Measurements from ENCODE around the gene SLC25A23. TPM values are rescaled to one million over a fixed set of nuclear protein-coding genes. Genes with fewer than 3 reads are reported as not detected.

SLC25A23 gene
- total and polyA plus RNA-seq, 2 of the 4 experiments (the other 2 are of a cell fraction), result 7.0 to 7.6 TPM

GRCh38 chr19:6415591-6416190 is 43.9 kb downstream of the SLC25A23 start:
- no peak overlapping the region for H2BK15ac ChIP-seq (ENCODE audit: low read depth, low read length)
- BruUV-seq (replicated peaks), result no TSS peak
- ChIA-PET POLR2A (ENCODE audit: unreplicated experiment) (no interaction called here), CTCF (no interaction called here)
- ATAC-seq (ENCODE audit: low read depth) (no peak), DNase-seq (no peak)
- H3K36me3 ChIP-seq (ENCODE audit: control insufficient read depth, insufficient read depth, low read length), result peaks cover 72% of the 10 kb centered on the region
- H3K4me3 ChIP-seq (ENCODE audit: insufficient read depth, low read depth, low read length), result no peak overlapping the region
- H3K14ac ChIP-seq (replicated peaks; ENCODE audit: low read depth, low read length), result no peak overlapping the region
- H3K4ac ChIP-seq (ENCODE audit: low read depth, low read length), result no peak overlapping the region
- H3K4me1 ChIP-seq (ENCODE audit: control insufficient read depth, insufficient read depth, low read length), result no peaks in the 10 kb centered on the region
- H3K9me3 ChIP-seq (ENCODE audit: control insufficient read depth, insufficient read depth, low read length), result no peaks in the 10 kb centered on the region
- no peak overlapping the region for H3K9ac ChIP-seq (ENCODE audit: low read depth, low read length)
- H3K9me1 ChIP-seq (ENCODE audit: insufficient read depth, low read length), result no peaks in the 10 kb centered on the region; the same call in 1 of the 2 replicates
- no peaks in the 10 kb centered on the region for H3K27me3 ChIP-seq (ENCODE audit: control insufficient read depth, insufficient read depth, low read length)
- no peak overlapping the region for H3K27ac ChIP-seq (ENCODE audit: insufficient read depth, low read length)
- H3K79me1 ChIP-seq (ENCODE audit: low read depth in 1 of 2, low read length in 2 of 2), result peaks cover 0 to 29% of the 10 kb centered on the region in 2 experiments; a peak in 2 of 4 replicates
- in situ Hi-C loops (cut with MboI; ENCODE audit: low sequenced_read_pairs) (no loop called here), intact Hi-C loops (cut with micrococcal nuclease) (loop anchor here (10.0 kb wide), 1 partner anchor 371 kb away; no protein-coding TSS in a partner anchor), dilution Hi-C loops (cut with HindIII; ENCODE audit: low sequenced_read_pairs, unreplicated experiment) (no loop called here)
- peaks cover 35% of the 10 kb centered on the region for H4K20me1 ChIP-seq (ENCODE audit: insufficient read depth, low read length)
- WGBS, 2 experiments (ENCODE audit: extremely low coverage in 2 of 2, insufficient read length in 1 of 2), result 98% methylated on average over 8 of the region's 32 CpGs; no CpG with 5 or more reads in 1 of the 2 experiments
- H2AFZ ChIP-seq (replicated peaks; ENCODE audit: low read length, poor library complexity), result no peak overlapping the region
- H3K4me2 ChIP-seq (ENCODE audit: low read depth, low read length), result no peak overlapping the region
- no peak overlapping the region for H3K56ac ChIP-seq (ENCODE audit: extremely low read depth, insufficient read depth, low read length)
- no peak overlapping the region for H4K91ac ChIP-seq (ENCODE audit: insufficient read depth, low read depth, low read length)
- H2BK120ac ChIP-seq (ENCODE audit: low read depth, low read length), result no peak overlapping the region
- no peak overlapping the region for H3K18ac ChIP-seq (ENCODE audit: low read depth, low read length)
- H4K5ac ChIP-seq (ENCODE audit: low read depth, low read length), result no peak overlapping the region
- H2BK20ac ChIP-seq (ENCODE audit: low read depth, low read length), result no peak overlapping the region
- no peak overlapping the region for H3K23ac ChIP-seq (ENCODE audit: low read depth, low read length)
- no peak overlapping the region for H2BK5ac ChIP-seq (ENCODE audit: low read depth, low read length, poor library complexity, severe bottlenecking)
- no peak for TF ChIP-seq RFX5 (IDR thresholded peaks at IDR 0.05; ENCODE audit: low read depth, low read length)
- no peak for TF ChIP-seq RAD21 (IDR thresholded peaks at IDR 0.05; ENCODE audit: low read length)
- no peak for TF ChIP-seq MAZ (IDR thresholded peaks at IDR 0.05; ENCODE audit: borderline replicate concordance, low read depth, low read length)
- TF ChIP-seq POLR2A (IDR thresholded peaks at IDR 0.05; ENCODE audit: low read depth, low read length), result no peak
- no peak for TF ChIP-seq BHLHE40 (IDR thresholded peaks at IDR 0.05; ENCODE audit: low read depth, low read length)
- no peak for TF ChIP-seq MAFK (IDR thresholded peaks at IDR 0.05; ENCODE audit: low read depth, low read length)
- no peak for TF ChIP-seq CEBPB (IDR thresholded peaks at IDR 0.05; ENCODE audit: low read depth, low read length)
- no peak for TF ChIP-seq CTCF (conservative IDR thresholded peaks at IDR 0.05; ENCODE audit: low read depth, low read length)
- TF ChIP-seq USF2 (IDR thresholded peaks at IDR 0.05; ENCODE audit: low read depth, low read length), result no peak
- no peak for TF ChIP-seq SMC3 (IDR thresholded peaks at IDR 0.05; ENCODE audit: low read depth, low read length)
- TF ChIP-seq ELK1 (IDR thresholded peaks at IDR 0.05; ENCODE audit: borderline replicate concordance, low read depth, low read length), result no peak
- TF ChIP-seq MXI1 (IDR thresholded peaks at IDR 0.05; ENCODE audit: borderline replicate concordance, low read depth, low read length), result no peak
- no peak for TF ChIP-seq RCOR1 (IDR thresholded peaks at IDR 0.05; ENCODE audit: insufficient replicate concordance, low read length)
- no peak for TF ChIP-seq CHD1 (IDR thresholded peaks at IDR 0.05; ENCODE audit: low read depth, low read length)
- H4K8ac ChIP-seq (ENCODE audit: low read depth in 2 of 2, low read length in 2 of 2), result no peak overlapping the region
- no peak overlapping the region for H2AK5ac ChIP-seq (ENCODE audit: low read depth, low read length)
- H2AK9ac ChIP-seq (replicated peaks; ENCODE audit: low read depth, low read length, poor library complexity), result no peak overlapping the region
